ENCODE measurements around the gene GOLT1B.
"Not testable (repeated sequence)": the region's sequence is repeated elsewhere in the genome, so short reads cannot be mapped to it uniquely, and the experiment has no call there.

The GOLT1B gene

DNA sequence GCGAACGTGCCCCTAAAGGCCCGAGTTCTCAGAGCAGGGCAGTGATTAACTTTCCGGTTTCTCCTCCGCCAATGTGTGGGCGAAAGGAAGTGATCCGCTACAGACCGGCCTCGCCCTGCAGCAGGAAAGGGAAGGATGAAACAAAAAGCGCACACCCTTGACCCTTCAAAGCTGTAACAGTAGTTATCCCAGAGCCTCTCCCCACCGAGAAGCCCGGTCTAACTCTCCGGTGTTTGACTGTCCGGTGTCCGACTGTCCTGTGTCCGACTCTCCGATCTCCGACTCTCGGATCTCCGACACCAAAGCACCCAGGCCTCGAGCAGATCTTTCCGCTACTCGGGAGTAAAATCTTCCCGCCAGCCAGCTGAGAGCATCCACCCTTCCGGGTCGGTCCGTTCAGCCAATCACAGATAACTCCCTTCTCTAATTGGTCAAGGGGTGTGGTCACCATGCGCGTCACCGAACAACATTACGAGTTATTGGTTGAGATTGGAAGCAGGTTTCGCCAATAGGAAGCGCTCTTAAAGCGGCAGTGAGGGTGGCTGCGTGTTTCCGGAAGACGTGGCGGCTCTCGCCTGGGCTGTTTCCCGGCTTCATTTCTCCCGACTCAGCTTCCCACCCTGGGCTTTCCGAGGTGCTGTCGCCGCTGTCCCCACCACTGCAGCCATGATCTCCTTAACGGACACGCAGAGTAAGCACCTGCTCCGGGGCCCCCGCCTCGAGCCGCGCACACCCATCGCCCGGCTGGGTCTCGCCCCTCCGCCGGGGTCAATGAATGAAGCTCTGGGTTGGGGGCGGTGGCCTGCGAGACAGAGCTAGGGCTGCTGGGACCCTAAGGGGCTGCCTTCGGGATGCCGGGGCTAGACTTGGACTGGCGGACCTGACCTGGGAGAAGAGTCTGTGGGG lies at the start of gene GOLT1B, which contains the start of gene RECQL:
Gene GOLT1B, plus strand, starts transcription at position 532 of the 906 bp plus-strand sequence. Its CDS starts 135 bp downstream, at position 667.
Gene RECQL, minus strand, starts transcription at position 378 of the 906 bp plus-strand sequence. CDS start 2,065 bp downstream, outside the sequence.
- in situ Hi-C loops (cut with MboI; ENCODE audit: low pct_unique_long_range_greater_than_20kb, low sequenced_read_pairs), result no loop called here
- DNase-seq, result peak; percentile 98

- in situ Hi-C loops (cut with MboI; ENCODE audit: low pct_unique_long_range_greater_than_20kb, low sequenced_read_pairs), result no loop called here
- no peak for DNase-seq
These were observed 48.2 kb upstream of the GOLT1B start for GRCh38 chr12:21453312-21453852.

- in situ Hi-C loops (cut with MboI; ENCODE audit: low pct_unique_long_range_greater_than_20kb, low sequenced_read_pairs), result no loop called here
- no peak for DNase-seq
These were observed 45.3 kb upstream of the GOLT1B start for GRCh38 chr12:21456291-21456780.

DNA sequence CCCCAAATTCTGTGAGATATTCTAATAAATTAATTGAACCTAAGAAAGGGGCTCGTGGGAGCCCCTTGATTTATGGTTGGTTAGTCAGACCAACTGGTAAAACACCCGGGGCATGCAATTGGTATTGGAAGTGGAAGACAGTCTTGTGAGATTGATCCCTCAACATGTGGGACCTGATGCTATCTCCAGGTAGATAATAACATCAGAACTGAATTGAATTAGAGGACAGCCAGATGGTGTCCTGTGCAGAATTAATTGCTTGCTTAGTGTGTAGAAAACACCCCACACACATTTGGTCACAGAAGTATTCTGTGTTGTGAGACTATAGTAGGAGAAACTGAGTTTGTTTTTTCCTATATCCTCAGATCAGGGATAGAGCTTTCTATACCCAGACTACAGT lies 42.1 kb upstream of the GOLT1B start:
- in situ Hi-C loops (cut with MboI; ENCODE audit: low pct_unique_long_range_greater_than_20kb, low sequenced_read_pairs), result no loop called here
- DNase-seq, result no peak

DNA sequence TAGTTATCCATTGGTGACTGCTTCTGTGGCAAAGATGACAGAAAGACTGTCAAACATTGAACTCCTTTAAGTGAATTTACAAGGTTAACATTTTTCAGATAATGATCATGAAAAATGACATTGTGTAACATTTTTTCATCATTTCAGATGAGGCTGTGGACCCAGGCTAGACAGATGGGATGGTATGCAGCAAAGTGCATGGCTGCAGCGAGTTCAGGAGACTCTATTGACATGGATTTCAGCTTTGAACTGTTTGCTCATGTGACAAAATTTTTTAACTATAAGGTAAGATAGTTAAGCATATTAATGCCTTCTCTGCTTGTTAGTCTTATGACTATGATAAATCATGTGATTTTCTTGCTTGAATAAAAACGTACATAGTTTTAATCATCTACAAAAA lies 34.3 kb upstream of the GOLT1B start:
- in situ Hi-C loops (cut with MboI; ENCODE audit: low pct_unique_long_range_greater_than_20kb, low sequenced_read_pairs); DNase-seq: not testable (repeated sequence)

GRCh38 chr12:21471294-21471693 lies 30.3 kb upstream of the GOLT1B start:
- in situ Hi-C loops (cut with MboI; ENCODE audit: low pct_unique_long_range_greater_than_20kb, low sequenced_read_pairs), result no loop called here
- no peak for DNase-seq

DNA sequence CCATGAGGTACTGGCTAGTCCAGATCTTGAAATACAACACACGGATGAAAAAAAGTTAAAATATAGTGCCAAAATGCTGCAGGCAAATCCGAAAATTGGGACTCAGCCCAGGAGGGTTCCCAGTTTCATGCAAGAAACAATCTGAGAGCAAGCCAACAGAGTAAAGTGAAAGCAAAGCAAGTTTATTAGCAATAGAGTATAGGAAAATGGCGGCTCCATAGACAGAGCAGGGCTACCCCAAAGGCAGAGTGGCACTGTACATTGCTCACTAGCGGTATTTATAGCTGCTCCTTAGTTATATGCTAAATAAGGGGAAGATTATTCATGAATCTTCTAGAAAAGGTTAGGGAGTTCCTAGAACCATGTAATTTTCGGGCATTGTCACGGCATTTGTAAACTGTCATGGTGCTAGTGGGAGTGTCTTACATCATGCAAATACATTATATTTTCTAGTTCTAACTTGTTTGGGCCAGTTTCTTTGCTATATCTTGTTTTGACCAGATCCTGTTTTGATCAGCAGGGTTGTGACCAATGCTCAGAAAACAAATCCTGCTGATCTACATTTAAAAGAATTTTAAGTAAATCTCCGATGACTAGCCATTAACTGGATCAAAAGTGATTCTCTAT lies 29.3 kb upstream of the GOLT1B start:
- DNase-seq, result no peak
- in situ Hi-C loops (cut with MboI; ENCODE audit: low pct_unique_long_range_greater_than_20kb, low sequenced_read_pairs), result no loop called here

DNA sequence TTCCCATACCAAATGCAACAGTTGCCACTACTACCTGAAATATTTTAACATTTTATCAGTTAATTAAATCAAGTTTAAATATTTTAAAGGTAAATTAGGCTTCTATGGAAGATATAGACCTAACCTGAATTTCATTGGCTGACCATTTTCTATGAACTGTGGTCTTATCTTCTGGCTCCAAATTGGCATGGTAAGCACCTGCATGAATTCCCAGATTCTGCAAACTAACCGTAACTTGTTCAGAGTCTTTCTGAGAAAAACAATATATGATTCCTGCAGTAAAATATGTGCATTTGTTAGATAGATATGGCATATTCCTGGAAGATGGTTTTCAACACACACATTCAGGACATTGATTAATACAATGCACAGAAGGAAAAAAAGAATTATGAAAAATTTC lies 26.0 kb upstream of the GOLT1B start:
- DNase-seq, result no peak
- in situ Hi-C loops (cut with MboI; ENCODE audit: low pct_unique_long_range_greater_than_20kb, low sequenced_read_pairs), result no loop called here

GRCh38 chr12:21476949-21477348 lies 24.6 kb upstream of the GOLT1B start:
- DNase-seq, result no peak
- in situ Hi-C loops (cut with MboI; ENCODE audit: low pct_unique_long_range_greater_than_20kb, low sequenced_read_pairs), result no loop called here

DNA sequence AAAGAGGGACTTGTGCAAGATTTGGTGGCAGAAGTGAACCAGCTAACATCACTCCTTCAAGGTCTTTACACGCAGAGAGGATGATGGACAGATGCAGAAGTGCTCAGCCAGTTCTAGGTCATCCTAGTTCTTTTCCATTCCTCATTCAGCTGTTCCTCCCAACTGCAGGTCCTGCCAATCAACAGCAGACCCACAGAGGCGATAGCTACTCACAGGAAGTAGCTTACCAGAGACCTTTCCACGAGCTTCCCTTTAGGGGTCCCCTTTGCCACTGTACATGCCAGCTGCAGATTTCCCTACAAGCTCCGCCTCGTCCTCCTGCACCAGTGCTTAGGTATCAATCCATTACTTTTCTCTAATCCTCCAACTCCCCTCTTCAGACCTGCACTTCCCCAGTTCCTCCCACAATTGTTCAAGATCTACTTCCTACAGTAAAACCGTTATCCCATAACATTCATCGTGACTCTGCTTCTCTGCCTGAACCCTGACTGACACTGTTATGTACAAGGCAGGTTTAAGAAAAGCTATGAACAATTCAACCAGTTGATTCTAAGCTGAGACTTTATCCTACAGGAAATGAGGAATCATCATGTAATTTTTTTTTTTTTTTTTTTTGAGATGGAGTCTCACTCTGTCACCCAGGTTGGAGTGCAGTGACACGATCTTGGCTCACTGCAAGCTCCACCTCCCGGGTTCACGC lies 22.7 kb upstream of the GOLT1B start:
- in situ Hi-C loops (cut with MboI; ENCODE audit: low pct_unique_long_range_greater_than_20kb, low sequenced_read_pairs), result no loop called here
- DNase-seq, result no peak

- DNase-seq, result no peak
- in situ Hi-C loops (cut with MboI; ENCODE audit: low pct_unique_long_range_greater_than_20kb, low sequenced_read_pairs), result no loop called here
These were observed 18.1 kb upstream of the GOLT1B start for GRCh38 chr12:21483531-21483930.

GRCh38 chr12:21485998-21486397 lies 15.6 kb upstream of the GOLT1B start:
- in situ Hi-C loops (cut with MboI; ENCODE audit: low pct_unique_long_range_greater_than_20kb, low sequenced_read_pairs), result no loop called here
- no peak for DNase-seq

DNA sequence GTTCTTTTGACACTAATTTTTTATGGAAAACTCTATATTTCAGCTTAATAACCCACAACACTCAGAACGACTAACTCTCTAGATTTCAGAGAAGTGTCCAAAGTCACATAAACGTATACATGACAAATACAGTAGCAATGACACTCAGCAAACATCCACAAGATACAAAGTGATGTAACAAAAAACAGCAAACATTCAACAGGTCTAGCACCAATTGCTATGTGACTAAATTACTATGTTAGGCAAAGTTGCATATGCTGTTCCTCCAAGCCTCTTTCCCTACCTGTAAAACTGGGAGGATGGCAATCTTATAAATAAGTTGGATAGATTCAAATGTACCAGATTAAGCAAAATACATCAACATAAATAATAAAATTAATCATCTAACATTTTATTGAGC lies 1.8 kb upstream of the GOLT1B start:
- DNase-seq, result no peak
- in situ Hi-C loops (cut with MboI; ENCODE audit: low pct_unique_long_range_greater_than_20kb, low sequenced_read_pairs), result no loop called here

GRCh38 chr12:21500786-21501257 lies 767 bp upstream of the GOLT1B start:
- DNase-seq, result no peak
- in situ Hi-C loops (cut with MboI; ENCODE audit: low pct_unique_long_range_greater_than_20kb, low sequenced_read_pairs), result no loop called here

- in situ Hi-C loops (cut with MboI; ENCODE audit: low pct_unique_long_range_greater_than_20kb, low sequenced_read_pairs), result no loop called here
- no peak for DNase-seq
These were observed 541 bp downstream of the GOLT1B start for GRCh38 chr12:21502164-21502496.

DNA sequence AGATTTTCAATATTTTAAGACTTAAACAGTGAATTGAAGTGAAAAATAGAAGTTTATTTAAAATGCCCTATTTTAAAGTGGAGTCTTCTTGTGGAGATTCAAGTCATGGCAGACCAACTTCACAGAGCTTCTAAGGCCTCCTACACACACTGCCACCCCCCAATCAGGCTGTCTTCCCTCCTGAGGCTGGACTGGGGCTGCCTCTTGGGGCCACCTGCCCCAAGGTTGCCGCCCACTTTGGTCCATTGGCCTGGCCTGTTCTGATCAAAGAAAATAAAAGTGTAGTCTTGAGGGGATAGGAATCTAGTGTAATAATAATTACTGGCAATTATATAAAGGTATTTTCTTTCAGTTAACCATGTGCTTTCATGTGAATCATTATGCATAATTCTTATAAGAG lies 1.3 kb downstream of the GOLT1B start:
- no peak for DNase-seq
- in situ Hi-C loops (cut with MboI; ENCODE audit: low pct_unique_long_range_greater_than_20kb, low sequenced_read_pairs), result no loop called here

GRCh38 chr12:21505888-21506287 lies 4.3 kb downstream of the GOLT1B start:
- DNase-seq, result no peak
- in situ Hi-C loops (cut with MboI; ENCODE audit: low pct_unique_long_range_greater_than_20kb, low sequenced_read_pairs), result no loop called here

GRCh38 chr12:21507849-21508248 lies 6.3 kb downstream of the GOLT1B start:
- in situ Hi-C loops (cut with MboI; ENCODE audit: low pct_unique_long_range_greater_than_20kb, low sequenced_read_pairs), result no loop called here
- no peak for DNase-seq

GRCh38 chr12:21509768-21510167 lies 8.2 kb downstream of the GOLT1B start:
- in situ Hi-C loops (cut with MboI; ENCODE audit: low pct_unique_long_range_greater_than_20kb, low sequenced_read_pairs), result no loop called here
- DNase-seq, result no peak

Data from KBM-7 (cell line).